Lower lobe of right lung (tissue), 2 donors: ENCODE data around the gene CUBN. TPM values are rescaled to one million over a fixed set of nuclear protein-coding genes. Genes with fewer than 3 reads are reported as not detected.
"Not testable (repeated sequence)": the region's sequence is repeated elsewhere in the genome, so short reads cannot be mapped to it uniquely, and the experiment has no call there.

Experiments used
- ATAC-seq, 2 donors: fragments of 200-7000 bp; cut with Tn5 transposase; one replicate each; pipeline ENCODE4 v1.9.1; 2020 to 2022; ENCODE audit warnings: mild to moderate bottlenecking in 2 of 2, moderate library complexity in 2 of 2
- DNase-seq: peaks from one replicate; pipeline ENCODE4 v3.0.0-alpha.2; 2020
- H3K27ac ChIP-seq: fragments of 200-600 bp; one replicate; pipeline ENCODE4 v1.8.0; 2022
- H3K27me3 ChIP-seq: fragments of 200-600 bp; one replicate; pipeline ENCODE4 v1.8.0; 2022; ENCODE audit warnings: low read depth
- H3K36me3 ChIP-seq: fragments of 200-600 bp; one replicate; pipeline ENCODE4 v1.8.0; 2022; ENCODE audit warnings: mild to moderate bottlenecking
- H3K4me1 ChIP-seq: fragments of 200-600 bp; one replicate; pipeline ENCODE4 v1.8.0; 2022
- H3K4me3 ChIP-seq: fragments of 200-600 bp; one replicate; pipeline ENCODE4 v1.8.0; 2022; ENCODE audit warnings: mild to moderate bottlenecking
- H3K9me3 ChIP-seq: fragments of 200-600 bp; one replicate; pipeline ENCODE4 v1.8.0; 2022
- intact Hi-C: fragments of 100-400 bp; cut with DNase I; formaldehyde crosslinking; loops from one replicate; pipeline ENCODE4 v1.11.0; 2022
- total RNA-seq: library from RNA; stranded (reverse); fragmentation: NEBNext Ultra II Directional; extraction: Animal tissue kit (Norgen Biotek cat#: 25700); gene quantifications from one replicate; pipeline ENCODE4 v1.2.1, GENCODE V29; 2021
- TF ChIP-seq, protein P1 (sequence below): fragments of 200-600 bp; IDR thresholded peaks from one replicate; pipeline ENCODE4 v1.8.0; 2022; ENCODE audit warnings: antibody characterized with exemption, mild to moderate bottlenecking
- donor health status: DM: no; HTN: yes; CAD: no; lungs with severe emphysema.

Gene CUBN
- total RNA-seq, 1 donor from 2014 or later: 2.2 TPM

GRCh38 chr10:17021656-17022465, 107.8 kb downstream of the CUBN start:
- intact Hi-C loops: no loop called here
- H3K27ac ChIP-seq: no peak overlapping the region
- H3K4me1 ChIP-seq: peaks cover 33% of the 10 kb centered on the region
- no peaks in the 10 kb centered on the region for H3K27me3 ChIP-seq
- no peak overlapping the region for H3K4me3 ChIP-seq
- DNase-seq: no peak
- TF ChIP-seq, protein P1, sequence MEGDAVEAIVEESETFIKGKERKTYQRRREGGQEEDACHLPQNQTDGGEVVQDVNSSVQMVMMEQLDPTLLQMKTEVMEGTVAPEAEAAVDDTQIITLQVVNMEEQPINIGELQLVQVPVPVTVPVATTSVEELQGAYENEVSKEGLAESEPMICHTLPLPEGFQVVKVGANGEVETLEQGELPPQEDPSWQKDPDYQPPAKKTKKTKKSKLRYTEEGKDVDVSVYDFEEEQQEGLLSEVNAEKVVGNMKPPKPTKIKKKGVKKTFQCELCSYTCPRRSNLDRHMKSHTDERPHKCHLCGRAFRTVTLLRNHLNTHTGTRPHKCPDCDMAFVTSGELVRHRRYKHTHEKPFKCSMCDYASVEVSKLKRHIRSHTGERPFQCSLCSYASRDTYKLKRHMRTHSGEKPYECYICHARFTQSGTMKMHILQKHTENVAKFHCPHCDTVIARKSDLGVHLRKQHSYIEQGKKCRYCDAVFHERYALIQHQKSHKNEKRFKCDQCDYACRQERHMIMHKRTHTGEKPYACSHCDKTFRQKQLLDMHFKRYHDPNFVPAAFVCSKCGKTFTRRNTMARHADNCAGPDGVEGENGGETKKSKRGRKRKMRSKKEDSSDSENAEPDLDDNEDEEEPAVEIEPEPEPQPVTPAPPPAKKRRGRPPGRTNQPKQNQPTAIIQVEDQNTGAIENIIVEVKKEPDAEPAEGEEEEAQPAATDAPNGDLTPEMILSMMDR: no peak
- no peaks in the 10 kb centered on the region for H3K9me3 ChIP-seq
- no peaks in the 10 kb centered on the region for H3K36me3 ChIP-seq
- no peak for ATAC-seq

GRCh38 chr10:17019696-17020095, 109.9 kb downstream of the CUBN start:
- Histone ChIP-seq H3K9me3 (no peaks in the 10 kb centered on the region), H3K36me3 (no peaks in the 10 kb centered on the region), H3K4me1 (peaks cover 12% of the 10 kb centered on the region), H3K27ac (no peak overlapping the region), H3K4me3 (no peak overlapping the region), H3K27me3 (no peaks in the 10 kb centered on the region)
- ATAC-seq: no peak
- intact Hi-C loops: no loop called here
- no peak for DNase-seq
- TF ChIP-seq, protein P1: no peak

DNA sequence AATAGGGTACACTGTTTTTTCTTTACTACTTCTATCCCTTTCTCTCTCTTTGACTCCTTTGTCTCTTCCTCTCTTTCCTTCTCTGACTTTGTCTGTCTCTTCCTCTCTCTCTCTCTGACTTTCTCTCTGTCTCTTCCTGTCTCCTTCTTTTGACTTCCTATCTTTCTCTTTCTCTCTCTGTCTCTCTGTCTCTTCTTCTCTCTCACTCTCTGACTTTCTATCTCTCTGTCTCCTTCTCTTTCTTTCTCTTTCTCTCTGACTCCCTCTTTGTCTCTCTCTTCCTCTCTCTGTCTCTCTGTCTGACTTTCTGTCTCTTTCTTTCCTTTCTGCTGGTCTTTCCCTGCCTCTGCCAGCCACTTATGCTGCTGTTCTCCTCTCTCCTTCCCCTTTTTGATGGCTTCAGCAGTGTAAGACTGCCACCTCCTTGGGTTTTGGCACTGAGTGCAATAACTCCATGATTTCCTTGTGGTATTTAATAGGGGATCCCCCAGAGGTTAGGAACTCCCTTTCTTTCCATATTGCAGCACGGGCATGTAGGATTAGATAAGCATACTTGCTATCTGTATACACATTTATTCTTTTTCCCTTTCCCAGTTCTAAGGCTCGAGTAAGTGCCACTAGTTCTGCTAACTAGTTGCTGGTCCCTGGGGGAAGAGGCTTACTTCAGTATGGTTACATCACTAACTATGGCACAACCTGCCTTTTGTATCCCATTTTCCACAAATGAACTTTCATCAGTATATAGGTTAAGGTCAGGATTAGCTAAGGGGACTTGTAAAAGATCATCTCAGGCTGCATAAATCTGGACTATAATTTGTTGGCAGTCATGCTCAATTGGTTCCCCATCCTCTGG, 116.3 kb downstream of the CUBN start:
- H3K4me3 ChIP-seq, ATAC-seq, H3K27me3 ChIP-seq, H3K36me3 ChIP-seq, intact Hi-C loops, H3K9me3 ChIP-seq, DNase-seq: not testable (repeated sequence)
- Histone ChIP-seq H3K4me1 (peaks cover 26% of the 10 kb centered on the region), H3K27ac (peak overlapping the region; percentile 36)

DNA sequence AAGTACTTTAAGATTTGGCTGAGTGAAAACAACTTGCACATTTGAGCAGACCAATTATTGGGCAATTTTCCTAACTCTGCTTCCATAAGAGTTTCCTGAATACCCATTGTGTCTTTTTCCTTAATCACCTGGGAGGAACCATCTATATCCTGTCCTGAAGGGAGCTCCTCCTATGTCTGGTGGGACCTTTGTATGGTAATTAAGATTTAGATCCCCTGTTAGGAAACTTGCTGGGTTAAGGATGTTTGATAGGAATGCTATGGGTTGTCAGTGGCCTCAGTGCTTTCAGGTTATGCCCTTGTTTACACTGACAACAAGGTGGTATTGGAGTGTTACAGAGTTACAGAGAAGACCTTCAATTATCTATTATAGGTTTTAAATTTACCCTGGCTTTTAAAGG, 116.9 kb downstream of the CUBN start:
- H3K36me3 ChIP-seq, H3K9me3 ChIP-seq, ATAC-seq, H3K4me3 ChIP-seq, DNase-seq, intact Hi-C loops, H3K27me3 ChIP-seq: not testable (repeated sequence)
- Histone ChIP-seq H3K4me1 (peaks cover 30% of the 10 kb centered on the region), H3K27ac (peak overlapping the region; percentile 36)

GRCh38 chr10:17010363-17011145, 119.1 kb downstream of the CUBN start:
- no peaks in the 10 kb centered on the region for H3K9me3 ChIP-seq
- no peak for DNase-seq
- no peaks in the 10 kb centered on the region for H3K27me3 ChIP-seq
- intact Hi-C loops: no loop called here
- TF ChIP-seq, protein P1: no peak
- peak overlapping the region; percentile 73 for H3K27ac ChIP-seq
- no peaks in the 10 kb centered on the region for H3K36me3 ChIP-seq
- H3K4me3 ChIP-seq: no peak overlapping the region
- peak; percentile 79 to 85 for ATAC-seq
- peaks cover 46% of the 10 kb centered on the region for H3K4me1 ChIP-seq

- Histone ChIP-seq H3K36me3 (no peaks in the 10 kb centered on the region), H3K4me1 (peaks cover 46% of the 10 kb centered on the region), H3K4me3 (no peak overlapping the region), H3K27ac (peak overlapping the region; percentile 73), H3K27me3 (no peaks in the 10 kb centered on the region), H3K9me3 (no peaks in the 10 kb centered on the region)
- DNase-seq (no peak), ATAC-seq (peak in 1 of 2 donors; percentile 3)
- intact Hi-C loops: no loop called here
- TF ChIP-seq, protein P1: no peak
Measured at GRCh38 chr10:17009212-17009700, 120.4 kb downstream of the CUBN start.
